Neuronal stem cell (in vitro differentiated cells): ENCODE measurements around the gene RNASEH2B.

Source experiments
- DNase-seq: peaks from one replicate; pipeline ENCODE4 v3.0.0-alpha.2; 2013; ENCODE audit warnings: low spot score
- H2AFZ ChIP-seq: one replicate; pipeline ENCODE4 v1.6.1; 2013; ENCODE audit warnings: mild to moderate bottlenecking, low read length, inconsistent platforms
- H2AK5ac ChIP-seq: 2 replicates; pipeline ENCODE4 v1.6.1; 2013; ENCODE audit warnings: low read depth, mild to moderate bottlenecking, inconsistent platforms, low read length, moderate library complexity, mixed read lengths
- H2BK120ac ChIP-seq: 2 replicates; pipeline ENCODE4 v1.6.1; 2013; ENCODE audit warnings: low read depth, mild to moderate bottlenecking, inconsistent platforms, low read length, moderate library complexity, mixed read lengths
- H2BK12ac ChIP-seq: one replicate; pipeline ENCODE4 v1.6.1; 2013; ENCODE audit warnings: low read length, inconsistent platforms
- H2BK15ac ChIP-seq: 2 replicates; pipeline ENCODE4 v1.6.1; 2013; ENCODE audit warnings: mild to moderate bottlenecking, low read length, inconsistent platforms, mixed read lengths
- H2BK5ac ChIP-seq: one replicate; pipeline ENCODE4 v1.6.1; 2013; ENCODE audit warnings: inconsistent platforms, mild to moderate bottlenecking, low read length, moderate library complexity
- H3K14ac ChIP-seq: one replicate; pipeline ENCODE4 v1.6.1; 2013; ENCODE audit warnings: low read length, inconsistent platforms
- H3K18ac ChIP-seq: 2 replicates; pipeline ENCODE4 v1.6.1; 2013; ENCODE audit warnings: low read length, inconsistent platforms
- H3K23ac ChIP-seq: 2 replicates; pipeline ENCODE4 v1.6.1; 2013; ENCODE audit warnings: low read depth, mild to moderate bottlenecking, mixed read lengths, low read length, inconsistent platforms; ENCODE audit not compliant: poor library complexity
- H3K27ac ChIP-seq: replicated peaks from 3 replicates; pipeline ENCODE4 v1.5.1; 2013; ENCODE audit warnings: low read length, inconsistent platforms
- H3K27me3 ChIP-seq, 3 experiments: 2 replicates each; pipeline ENCODE4 v1.6.1; 2013; ENCODE audit warnings: low read length in 3 of 3, mild to moderate bottlenecking in 2 of 3, inconsistent platforms in 1 of 3, low read depth in 1 of 3, mixed read lengths in 1 of 3, moderate library complexity in 1 of 3; ENCODE audit not compliant: control insufficient read depth in 3 of 3, insufficient read depth in 3 of 3
- H3K36me3 ChIP-seq, 2 donors: replicated peaks in 1 of 2; 2 replicates each; pipeline ENCODE4 v1.6.1; 2013; ENCODE audit warnings: low read length in 2 of 2; ENCODE audit not compliant: control insufficient read depth in 2 of 2, insufficient read depth in 2 of 2
- H3K4ac ChIP-seq: 2 replicates; pipeline ENCODE4 v1.6.1; 2013; ENCODE audit warnings: inconsistent platforms, mild to moderate bottlenecking, low read length, moderate library complexity
- H3K4me1 ChIP-seq, 2 donors: 1 replicate in 1 of 2; 2 replicates in 1 of 2; pipeline ENCODE4 v1.6.1; 2013; ENCODE audit warnings: low read length in 2 of 2, low read depth in 1 of 2; ENCODE audit not compliant: control insufficient read depth in 2 of 2, insufficient read depth in 1 of 2
- H3K4me2 ChIP-seq: one replicate; pipeline ENCODE4 v1.6.1; 2013; ENCODE audit warnings: mild to moderate bottlenecking, low read length, inconsistent platforms; ENCODE audit not compliant: insufficient read depth, poor library complexity, severe bottlenecking
- H3K4me3 ChIP-seq, 2 donors: 2 replicates each; pipeline ENCODE4 v1.5.1; 2013; ENCODE audit warnings: low read length in 2 of 2, mild to moderate bottlenecking in 2 of 2, inconsistent platforms in 1 of 2, moderate library complexity in 1 of 2
- H3K79me1 ChIP-seq: one replicate; pipeline ENCODE4 v1.6.1; 2013; ENCODE audit warnings: low read depth, mild to moderate bottlenecking, inconsistent platforms, low read length, moderate library complexity
- H3K9ac ChIP-seq: one replicate; pipeline ENCODE4 v1.6.1; 2013; ENCODE audit warnings: mild to moderate bottlenecking, low read depth, low read length, inconsistent platforms; ENCODE audit not compliant: poor library complexity
- H3K9me3 ChIP-seq, 2 donors: replicated peaks in 1 of 2; 2 replicates each; pipeline versions ENCODE3 to v1.6.1; 2013; ENCODE audit warnings: low read length in 2 of 2, mild to moderate bottlenecking in 2 of 2, inconsistent platforms in 1 of 2, low read depth in 1 of 2, mixed read lengths in 1 of 2, moderate library complexity in 1 of 2; ENCODE audit not compliant: control insufficient read depth in 2 of 2, insufficient read depth in 1 of 2
- H4K8ac ChIP-seq: one replicate; pipeline ENCODE4 v1.6.1; 2013; ENCODE audit warnings: low read depth, mild to moderate bottlenecking, inconsistent platforms, low read length, moderate library complexity
- H4K91ac ChIP-seq: one replicate; pipeline ENCODE4 v1.6.1; 2013; ENCODE audit warnings: low read length, low read depth, mild to moderate bottlenecking, inconsistent platforms; ENCODE audit not compliant: poor library complexity
- WGBS, 2 donors: extraction: QIAGEN DNeasy Blood & Tissue Kit; methylation state at CpG; one replicate each; pipeline ENCODE4 v1.1.7; 2013; ENCODE audit warnings: missing lambda C conversion rate in 2 of 2, mixed read lengths in 1 of 2; ENCODE audit not compliant: insufficient read length in 2 of 2, insufficient replicate concordance in 1 of 2; ENCODE audit errors: extremely low coverage in 2 of 2; 5-methylcytosine and 5-hydroxymethylcytosine counted together

The RNASEH2B gene

DNA sequence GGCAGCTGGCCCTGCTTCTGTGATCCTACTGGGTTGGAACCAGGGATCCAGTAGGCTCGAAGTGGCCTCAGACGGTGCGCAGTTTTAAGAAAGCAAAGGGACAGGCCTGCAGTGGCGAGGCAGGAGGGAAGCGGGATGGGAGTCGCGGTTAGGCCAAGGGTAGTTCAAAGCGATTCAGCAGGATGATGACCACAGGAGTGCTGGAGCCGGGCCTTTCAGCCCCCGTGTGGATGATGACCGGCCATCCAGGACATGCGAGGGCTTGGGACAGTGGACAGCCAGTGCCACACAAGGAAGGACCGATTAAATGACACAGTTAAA lies 854 bp downstream of the RNASEH2B start:
- Histone ChIP-seq H3K36me3 (no peaks in the 10 kb centered on the region), H2BK12ac (no peak overlapping the region), H3K18ac (peak overlapping the region; percentile 92), H2AFZ (peak overlapping the region; percentile 92), H3K4me2 (peak overlapping the region; percentile 76), H3K9ac (peak overlapping the region; percentile 75), H2BK15ac (no peak overlapping the region), H3K14ac (no peak overlapping the region), H3K27me3 (no peaks in the 10 kb centered on the region), H2AK5ac (peak overlapping the region; percentile 18), H3K23ac (peak overlapping the region; percentile 52), H4K8ac (no peak overlapping the region), H3K27ac (no peak overlapping the region), H3K4me1 (peaks cover 4 to 11% of the 10 kb centered on the region in 2 donors), H3K9me3 (no peaks in the 10 kb centered on the region), H3K79me1 (no peaks in the 10 kb centered on the region), H4K91ac (no peak overlapping the region), H3K4me3 (peak overlapping the region; percentile 64 to 82), H3K4ac (peak overlapping the region; percentile 86), H2BK120ac (peak overlapping the region; percentile 56), H2BK5ac (peak overlapping the region; percentile 67)
- DNase-seq, result peak; percentile 29
- WGBS, 2 donors, result no CpG with 5 or more reads among the region's 13 CpGs

DNA sequence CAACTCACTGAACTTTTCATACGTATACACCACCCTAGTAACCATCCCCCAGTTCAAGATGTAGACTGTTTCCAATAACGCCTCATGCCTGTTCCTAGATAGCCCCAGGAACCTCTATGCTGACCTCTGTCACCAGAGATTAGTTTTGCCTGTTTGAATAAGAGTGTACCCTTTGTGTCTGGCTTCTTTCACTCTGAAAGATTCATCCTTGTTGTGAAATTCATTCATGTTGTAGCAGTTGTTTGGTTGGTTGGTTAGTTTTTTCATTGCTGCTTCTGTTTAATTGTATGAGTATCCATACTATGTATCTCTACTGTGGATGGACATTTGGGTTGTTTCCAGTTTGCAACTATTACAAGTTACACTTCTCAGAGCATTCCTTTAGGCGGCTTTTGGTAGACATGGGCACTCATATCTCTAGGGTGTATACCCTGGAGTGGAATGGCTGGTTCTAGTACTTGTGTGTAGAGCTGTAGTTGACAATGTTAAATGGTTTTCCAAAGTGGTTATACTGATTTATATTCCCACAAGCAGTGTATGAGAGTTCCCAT lies 1.6 kb downstream of the RNASEH2B start:
- H2BK5ac ChIP-seq, result no peak overlapping the region
- no peaks in the 10 kb centered on the region for H3K36me3 ChIP-seq
- WGBS, 2 donors, result no CpG with 5 or more reads among the region's 3 CpGs
- no peaks in the 10 kb centered on the region for H3K27me3 ChIP-seq
- no peak overlapping the region for H3K18ac ChIP-seq
- no peak overlapping the region for H2AFZ ChIP-seq
- no peak overlapping the region for H3K27ac ChIP-seq
- H2BK15ac ChIP-seq, result no peak overlapping the region
- no peak overlapping the region for H2BK120ac ChIP-seq
- H3K9me3 ChIP-seq, result no peaks in the 10 kb centered on the region
- peaks cover 4 to 11% of the 10 kb centered on the region in 2 donors for H3K4me1 ChIP-seq
- no peak overlapping the region for H4K8ac ChIP-seq
- no peak overlapping the region for H2BK12ac ChIP-seq
- H3K23ac ChIP-seq, result no peak overlapping the region
- H3K14ac ChIP-seq, result no peak overlapping the region
- peak overlapping the region in 1 of 2 donors; percentile 64 for H3K4me3 ChIP-seq
- DNase-seq, result peak; percentile 15
- no peak overlapping the region for H3K4ac ChIP-seq
- no peaks in the 10 kb centered on the region for H3K79me1 ChIP-seq
- H3K9ac ChIP-seq, result no peak overlapping the region
- H2AK5ac ChIP-seq, result no peak overlapping the region
- no peak overlapping the region for H3K4me2 ChIP-seq
- no peak overlapping the region for H4K91ac ChIP-seq

DNA sequence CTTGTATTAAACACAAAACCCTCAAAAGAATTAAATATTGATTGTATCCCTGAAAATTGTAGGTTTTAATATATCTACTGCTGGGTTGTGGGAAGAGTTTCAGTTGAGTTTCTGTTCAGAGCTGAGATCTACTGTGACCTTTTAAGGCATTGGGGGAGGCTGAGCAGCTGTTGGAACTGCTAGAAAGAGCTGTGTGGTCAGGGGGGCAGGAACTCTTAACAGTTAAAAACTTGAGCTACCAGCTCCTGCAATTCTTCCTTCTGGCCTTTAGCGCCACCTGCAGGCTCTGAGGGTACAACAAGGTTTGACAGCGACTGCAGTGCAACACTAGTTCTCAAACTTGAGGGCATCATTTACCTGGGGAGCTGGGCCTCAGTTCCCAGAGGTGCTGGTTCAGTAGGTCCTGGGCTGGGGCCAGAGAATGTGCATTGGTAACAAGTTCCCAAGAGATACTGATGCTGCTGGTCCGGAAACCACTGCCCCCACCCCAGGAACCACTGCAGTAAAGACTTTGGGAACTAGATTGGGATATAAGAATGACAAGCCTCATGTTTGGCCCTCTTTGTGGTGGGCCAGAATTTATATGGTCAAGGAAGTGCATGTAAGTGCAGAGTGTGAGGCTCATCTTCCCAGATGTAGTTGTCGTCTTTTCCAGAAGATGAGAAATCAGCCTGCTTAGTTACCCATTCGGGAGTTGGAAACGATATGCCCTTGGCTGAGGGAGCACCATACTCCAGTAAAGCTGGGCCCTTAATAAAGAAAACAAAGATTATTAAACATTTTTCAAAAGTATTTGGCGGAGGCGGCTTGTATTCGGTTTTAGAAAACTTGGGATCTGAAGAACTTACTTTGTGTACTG lies 2.6 kb downstream of the RNASEH2B start:
- H3K4me3 ChIP-seq, result no peak overlapping the region
- no peak overlapping the region for H2AK5ac ChIP-seq
- H2AFZ ChIP-seq, result no peak overlapping the region
- DNase-seq, result peak; percentile 85
- H3K4ac ChIP-seq, result no peak overlapping the region
- H3K9me3 ChIP-seq, result no peaks in the 10 kb centered on the region
- no CpG with 5 or more reads among the region's 9 CpGs for WGBS, 2 donors
- no peak overlapping the region for H3K23ac ChIP-seq
- H3K18ac ChIP-seq, result no peak overlapping the region
- H3K4me1 ChIP-seq, result peaks cover 9 to 11% of the 10 kb centered on the region in 2 donors
- H2BK15ac ChIP-seq, result no peak overlapping the region
- H3K4me2 ChIP-seq, result no peak overlapping the region
- no peak overlapping the region for H4K91ac ChIP-seq
- H3K9ac ChIP-seq, result no peak overlapping the region
- no peak overlapping the region for H3K14ac ChIP-seq
- no peaks in the 10 kb centered on the region for H3K36me3 ChIP-seq
- no peaks in the 10 kb centered on the region for H3K27me3 ChIP-seq
- H2BK120ac ChIP-seq, result no peak overlapping the region
- H2BK12ac ChIP-seq, result no peak overlapping the region
- H4K8ac ChIP-seq, result no peak overlapping the region
- H2BK5ac ChIP-seq, result no peak overlapping the region
- peaks cover 4% of the 10 kb centered on the region for H3K79me1 ChIP-seq
- H3K27ac ChIP-seq, result no peak overlapping the region

DNA sequence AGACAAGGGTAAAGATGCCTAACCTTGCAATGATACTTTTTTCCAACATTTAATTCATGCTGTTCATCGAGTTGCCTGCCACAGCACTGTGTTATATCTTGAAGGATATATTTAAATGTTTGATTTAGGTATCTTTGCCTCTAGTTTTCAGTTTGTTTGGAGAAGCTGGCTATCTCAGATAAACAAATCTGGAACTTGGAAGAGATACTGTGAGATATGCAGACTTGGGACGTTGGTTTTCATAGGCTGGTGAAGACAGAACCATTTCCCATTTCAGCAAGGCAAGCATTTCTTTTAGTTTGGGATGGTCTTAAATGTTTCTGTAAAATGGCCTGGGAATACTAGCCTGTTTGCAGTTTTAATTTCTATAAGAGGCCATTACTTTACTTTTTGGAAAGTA lies 3.3 kb downstream of the RNASEH2B start:
- Histone ChIP-seq H3K27me3 (no peaks in the 10 kb centered on the region), H2AK5ac (no peak overlapping the region), H2AFZ (no peak overlapping the region), H3K9me3 (no peaks in the 10 kb centered on the region), H4K8ac (no peak overlapping the region), H2BK120ac (no peak overlapping the region), H3K23ac (no peak overlapping the region), H3K36me3 (no peaks in the 10 kb centered on the region), H3K9ac (no peak overlapping the region), H2BK15ac (no peak overlapping the region), H3K79me1 (peaks cover 6% of the 10 kb centered on the region), H3K14ac (no peak overlapping the region), H3K4me3 (no peak overlapping the region), H3K4ac (no peak overlapping the region), H3K18ac (no peak overlapping the region), H3K4me2 (no peak overlapping the region), H3K4me1 (peaks cover 9 to 11% of the 10 kb centered on the region in 2 donors), H3K27ac (no peak overlapping the region), H2BK5ac (no peak overlapping the region), H2BK12ac (no peak overlapping the region), H4K91ac (no peak overlapping the region)
- no peak for DNase-seq
- no CpG with 5 or more reads among the region's 2 CpGs for WGBS, 2 donors
